C4-2B (cell line): Measurements from ENCODE around the gene KMT2E.

Experiments
- H3K27ac ChIP-seq: fragments of 450-650 bp; 2 replicates; pipeline ENCODE4 v1.5.1; 2017
- CTCF ChIP-seq: fragments of 450-650 bp; conservative IDR thresholded peaks from 2 replicates; pipeline ENCODE4 v1.5.1; 2017; ENCODE audit warnings: mild to moderate bottlenecking
- ZFX ChIP-seq: fragments of 450-650 bp; IDR thresholded peaks from 2 replicates; pipeline ENCODE4 v1.6.1; 2017

KMT2E gene

GRCh38 chr7:105151152-105151551 lies 137.1 kb downstream of the KMT2E start:
- TF ChIP-seq CTCF = no peak
- no peak for TF ChIP-seq ZFX
- no peak overlapping the region for H3K27ac ChIP-seq

- no peak for TF ChIP-seq ZFX
- no peak overlapping the region for H3K27ac ChIP-seq
These were observed 139.5 kb downstream of the KMT2E start for GRCh38 chr7:105153531-105153930.

GRCh38 chr7:105154084-105154483 lies 140.1 kb downstream of the KMT2E start:
- H3K27ac ChIP-seq = no peak overlapping the region
- TF ChIP-seq ZFX (no peak), CTCF (no peak)

GRCh38 chr7:105156731-105157130 lies 142.7 kb downstream of the KMT2E start:
- TF ChIP-seq ZFX (no peak), CTCF (no peak)

GRCh38 chr7:105157278-105157677 lies 143.3 kb downstream of the KMT2E start:
- TF ChIP-seq CTCF (no peak), ZFX (no peak)
- H3K27ac ChIP-seq = no peak overlapping the region

More at GRCh38 chr7:105156731-105157130, 142.7 kb downstream of the KMT2E start:
- H3K27ac ChIP-seq = no peak overlapping the region

- TF ChIP-seq CTCF (no peak), ZFX (no peak)
- no peak overlapping the region for H3K27ac ChIP-seq
These were observed 147.4 kb downstream of the KMT2E start for GRCh38 chr7:105161366-105161765.
